T-helper 1 cell treated with Interleukin-12 subunit alpha and Interleukin-12 subunit beta and Interleukin-4 antibody, amounts not matched to agents 30 ng/mL and 1 ng/mL, for 36 hours (primary cell): ENCODE results near the gene TMEM120B. TPM values are rescaled to one million over a fixed set of nuclear protein-coding genes. Genes with fewer than 3 reads are reported as not detected.
"Not testable (repeated sequence)": the region's sequence is repeated elsewhere in the genome, so short reads cannot be mapped to it uniquely, and the experiment has no call there.

Experiments used
- intact Hi-C: fragments of 100-400 bp; cut with micrococcal nuclease; formaldehyde crosslinking; loops from one replicate; pipeline ENCODE4 v1.15.1; 2024
- total RNA-seq: library from RNA; stranded (reverse); gene quantifications from 2 replicates; pipeline ENCODE4 v1.2.3, GENCODE V29; 2022

The TMEM120B gene
- 9.2 and 9.4 TPM in 2 replicates for total RNA-seq

GRCh38 chr12:121712461-121713256 lies at the start of gene TMEM120B:
Gene TMEM120B, plus strand, starts transcription at chr12:121712752. Its CDS starts 144 bp downstream, at chr12:121712896.
- intact Hi-C loops = loop anchor here (1.0 to 2.0 kb wide), 7 partner anchors 15 to 366 kb away; partner anchors contain the start of genes MLXIP and PSMD9

- intact Hi-C loops = no loop called here
These were observed 49.0 kb upstream of the TMEM120B start for GRCh38 chr12:121663610-121663929.

GRCh38 chr12:121666829-121667228 lies 45.7 kb upstream of the TMEM120B start:
- intact Hi-C loops = loop anchor here (1.0 to 5.0 kb wide), 2 partner anchors 9 to 165 kb away; no protein-coding TSS in a partner anchor

- intact Hi-C loops = loop anchor here (1.0 to 5.0 kb wide), 2 partner anchors 117 to 167 kb away; no protein-coding TSS in a partner anchor
These were observed 43.6 kb upstream of the TMEM120B start for GRCh38 chr12:121668750-121669520.

- intact Hi-C loops = loop anchor here (5.0 kb wide), 1 partner anchor 167 kb away; no protein-coding TSS in a partner anchor
These were observed 43.0 kb upstream of the TMEM120B start, which contains the start of gene MORN3 for GRCh38 chr12:121669521-121669900. Gene MORN3, minus strand, starts transcription at chr12:121669654. Its CDS starts 171 bp downstream, at chr12:121669483.

GRCh38 chr12:121673013-121673511 lies 39.5 kb upstream of the TMEM120B start:
- intact Hi-C loops = loop anchor here (5.0 kb wide), 2 partner anchors 271 to 321 kb away; partner anchors contain the start of genes ANAPC5 and RNF34

GRCh38 chr12:121676190-121676589 lies 36.4 kb upstream of the TMEM120B start:
- intact Hi-C loops = no loop called here

- intact Hi-C loops = no loop called here
These were observed 34.2 kb upstream of the TMEM120B start for GRCh38 chr12:121678305-121678704.

GRCh38 chr12:121678716-121679300 lies 33.7 kb upstream of the TMEM120B start:
- intact Hi-C loops = no loop called here

- intact Hi-C loops = not testable (repeated sequence)
These were observed 32.8 kb upstream of the TMEM120B start for GRCh38 chr12:121679661-121680197.

- intact Hi-C loops = no loop called here
These were observed 23.6 kb upstream of the TMEM120B start for GRCh38 chr12:121688966-121689365.

GRCh38 chr12:121689430-121689829 lies 23.1 kb upstream of the TMEM120B start:
- intact Hi-C loops = no loop called here

- intact Hi-C loops = not testable (repeated sequence)
These were observed 19.8 kb upstream of the TMEM120B start for GRCh38 chr12:121692744-121693143.

- intact Hi-C loops = no loop called here
These were observed 19.3 kb upstream of the TMEM120B start for GRCh38 chr12:121693155-121693687.

- intact Hi-C loops = loop anchor here (1.0 kb wide), 4 partner anchors 15 to 115 kb away; partner anchors contain the start of gene TMEM120B
These were observed 15.4 kb upstream of the TMEM120B start for GRCh38 chr12:121697093-121697698.

GRCh38 chr12:121697861-121698260 lies 14.7 kb upstream of the TMEM120B start:
- intact Hi-C loops = loop anchor here (1.0 kb wide), 4 partner anchors 14 to 114 kb away; partner anchors contain the start of gene TMEM120B

- intact Hi-C loops = no loop called here
These were observed 10.8 kb upstream of the TMEM120B start for GRCh38 chr12:121701667-121702277.

- intact Hi-C loops = no loop called here
These were observed 9.6 kb upstream of the TMEM120B start for GRCh38 chr12:121702944-121703343.

GRCh38 chr12:121705514-121705913 lies 7.0 kb upstream of the TMEM120B start:
- intact Hi-C loops = no loop called here
